SK-N-MC (cell line): ENCODE data around the gene CFDP1.

Experiments
- EZH2 ChIP-seq: fragments of 200-600 bp; sonication (generic); IDR thresholded peaks from one replicate; pipeline ENCODE4 v1.6.1; 2017; ENCODE audit warnings: antibody characterized with exemption
- FOXP2 ChIP-seq: optimal IDR thresholded peaks from 2 replicates; pipeline ENCODE3; 2011; ENCODE audit warnings: mild to moderate bottlenecking, moderate library complexity; ENCODE audit not compliant: insufficient read depth; ENCODE audit errors: extremely low read length, control extremely low read depth

GRCh38 chr16:75317101-75317522, 116.2 kb downstream of the CFDP1 start:
- no peak for TF ChIP-seq EZH2
- no peak for TF ChIP-seq FOXP2
